ENCODE data around the gene FANCB. TPM values are rescaled to one million over a fixed set of nuclear protein-coding genes. Genes with fewer than 3 reads are reported as not detected.

The FANCB gene
- total and polyA plus RNA-seq, 2 of the 13 experiments (the other 11 are each of a cell fraction or from before 2014, with no cell fraction given) = 1.0 to 5.8 TPM

DNA sequence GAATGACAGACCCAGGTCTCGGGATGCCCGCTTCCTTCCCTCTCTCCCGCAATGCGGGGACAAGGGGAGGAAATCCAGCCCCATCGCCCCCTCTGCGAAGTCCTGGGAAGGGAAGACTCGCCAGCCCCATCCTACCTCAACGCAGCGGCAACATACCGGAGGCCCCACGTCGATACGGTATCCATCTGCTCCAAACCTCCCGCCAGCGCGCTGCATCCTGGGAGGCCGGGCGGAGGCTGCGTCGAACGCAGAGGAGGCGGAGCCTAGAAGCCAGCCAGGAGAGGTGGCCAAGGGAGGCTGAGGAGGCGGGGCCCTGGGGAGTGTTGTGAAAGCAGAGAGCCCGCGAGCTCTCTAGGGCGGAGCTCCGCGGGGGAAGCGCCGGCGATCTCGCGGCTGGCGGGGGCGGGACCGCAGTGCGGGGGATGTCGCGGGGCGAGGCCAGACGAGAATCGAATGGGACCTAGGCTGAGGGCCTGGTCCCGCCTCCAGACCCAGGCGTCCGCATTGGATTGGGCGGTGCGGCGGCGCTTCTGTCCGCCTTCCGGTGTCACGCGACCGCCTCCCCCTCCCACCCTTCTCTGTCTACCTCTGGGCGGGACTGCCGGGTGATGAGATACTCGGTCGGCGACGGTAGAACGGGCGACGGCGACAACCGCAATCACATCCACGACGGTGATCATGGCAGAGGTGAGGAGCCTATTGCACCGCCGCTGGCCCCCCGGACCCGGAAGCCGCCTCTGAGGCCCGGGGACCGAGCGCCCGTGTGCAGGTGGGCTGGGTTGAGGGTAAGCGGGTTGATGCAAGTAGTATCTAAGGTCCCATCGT lies at the start of gene FANCB, which contains the start of gene MOSPD2 (continued):
- TF ChIP-seq USF2 (IDR thresholded peaks at IDR 0.05; ENCODE audit: low read depth, low read length) = no peak
- no peak for TF ChIP-seq USF2 (CRISPR knock-in tag; IDR thresholded peaks at IDR 0.05; ENCODE audit: borderline replicate concordance)
- peak; percentile 41; the same call in 1 of the 2 replicates for TF ChIP-seq BRF2 (CRISPR knock-in tag; IDR thresholded peaks at IDR 0.05)
- TF ChIP-seq ZBTB7B (CRISPR knock-in tag; IDR thresholded peaks at IDR 0.05) = no peak
- no peak for TF ChIP-seq FOXC1 (CRISPR knock-in tag; IDR thresholded peaks at IDR 0.05; ENCODE audit: borderline replicate concordance)
- no peak for TF ChIP-seq NFIC (IDR thresholded peaks at IDR 0.05; ENCODE audit: low read length)
- TF ChIP-seq ZZZ3 (CRISPR knock-in tag; IDR thresholded peaks at IDR 0.05; ENCODE audit: borderline replicate concordance) = no peak
- TF ChIP-seq ZNF720 (CRISPR knock-in tag; IDR thresholded peaks at IDR 0.05) = no peak
- no peak for TF ChIP-seq ZNF414 (CRISPR knock-in tag; IDR thresholded peaks at IDR 0.05)
- TF ChIP-seq MEIS1 (CRISPR knock-in tag; IDR thresholded peaks at IDR 0.05; ENCODE audit: borderline replicate concordance) = no peak
- TF ChIP-seq PRPF4 (IDR thresholded peaks at IDR 0.05; ENCODE audit: low read depth, low read length, poor library complexity, severe bottlenecking) = no peak
- no peak; the same call in 1 of the 2 replicates for TF ChIP-seq ZFY (CRISPR knock-in tag; IDR thresholded peaks at IDR 0.05)
- no peak for TF ChIP-seq ZSCAN29 (CRISPR knock-in tag; conservative IDR thresholded peaks at IDR 0.05)
- TF ChIP-seq ZNF253 (CRISPR knock-in tag; IDR thresholded peaks at IDR 0.05; ENCODE audit: borderline replicate concordance) = no peak
- no peak for TF ChIP-seq HMG20A (CRISPR knock-in tag; IDR thresholded peaks at IDR 0.05; ENCODE audit: borderline replicate concordance)
- TF ChIP-seq HNRNPUL1 (IDR thresholded peaks at IDR 0.05; ENCODE audit: low read depth, low read length) = no peak
- no peak for TF ChIP-seq ZNF530 (CRISPR knock-in tag; IDR thresholded peaks at IDR 0.05; ENCODE audit: low read depth)
- no peak for TF ChIP-seq MTA1 (CRISPR knock-in tag; IDR thresholded peaks at IDR 0.05; ENCODE audit: borderline replicate concordance)
- TF ChIP-seq RBAK (CRISPR knock-in tag; IDR thresholded peaks at IDR 0.05) = no peak
- no peak for TF ChIP-seq RBM39 (IDR thresholded peaks at IDR 0.05; ENCODE audit: low read depth, low read length, poor library complexity, severe bottlenecking)
- peak; percentile 87 for TF ChIP-seq SP2 (CRISPR knock-in tag; IDR thresholded peaks at IDR 0.05)
- no peak for TF ChIP-seq PAX8 (CRISPR knock-in tag; IDR thresholded peaks at IDR 0.05; ENCODE audit: borderline replicate concordance)
- TF ChIP-seq ZFP1 (CRISPR knock-in tag; IDR thresholded peaks at IDR 0.05) = no peak
- peak; percentile 80; the same call in 1 of the 2 replicates for TF ChIP-seq CEBPB (IDR thresholded peaks at IDR 0.05; ENCODE audit: borderline replicate concordance, low read depth, low read length)
- TF ChIP-seq XBP1 (CRISPR knock-in tag; IDR thresholded peaks at IDR 0.05) = no peak
- TF ChIP-seq RFX5 (IDR thresholded peaks at IDR 0.05; ENCODE audit: low read depth, low read length) = no peak
- TF ChIP-seq ZNF83 (CRISPR knock-in tag; IDR thresholded peaks at IDR 0.05; ENCODE audit: borderline replicate concordance) = no peak
- TF ChIP-seq HMG20B (CRISPR knock-in tag; conservative IDR thresholded peaks at IDR 0.05) = no peak
